ENCODE data around the gene LYL1.

GRCh38 chr19:13132471-13133180 is 30.0 kb upstream of the LYL1 start:
- no peak for TF ChIP-seq EZH2phosphoT487 (IDR thresholded peaks at IDR 0.05; ENCODE audit: low read depth)
- TF ChIP-seq, protein P1, sequence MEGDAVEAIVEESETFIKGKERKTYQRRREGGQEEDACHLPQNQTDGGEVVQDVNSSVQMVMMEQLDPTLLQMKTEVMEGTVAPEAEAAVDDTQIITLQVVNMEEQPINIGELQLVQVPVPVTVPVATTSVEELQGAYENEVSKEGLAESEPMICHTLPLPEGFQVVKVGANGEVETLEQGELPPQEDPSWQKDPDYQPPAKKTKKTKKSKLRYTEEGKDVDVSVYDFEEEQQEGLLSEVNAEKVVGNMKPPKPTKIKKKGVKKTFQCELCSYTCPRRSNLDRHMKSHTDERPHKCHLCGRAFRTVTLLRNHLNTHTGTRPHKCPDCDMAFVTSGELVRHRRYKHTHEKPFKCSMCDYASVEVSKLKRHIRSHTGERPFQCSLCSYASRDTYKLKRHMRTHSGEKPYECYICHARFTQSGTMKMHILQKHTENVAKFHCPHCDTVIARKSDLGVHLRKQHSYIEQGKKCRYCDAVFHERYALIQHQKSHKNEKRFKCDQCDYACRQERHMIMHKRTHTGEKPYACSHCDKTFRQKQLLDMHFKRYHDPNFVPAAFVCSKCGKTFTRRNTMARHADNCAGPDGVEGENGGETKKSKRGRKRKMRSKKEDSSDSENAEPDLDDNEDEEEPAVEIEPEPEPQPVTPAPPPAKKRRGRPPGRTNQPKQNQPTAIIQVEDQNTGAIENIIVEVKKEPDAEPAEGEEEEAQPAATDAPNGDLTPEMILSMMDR (IDR thresholded peaks at IDR 0.05; ENCODE audit: low read depth, low read length) = no peak
